Activated CD4-positive, CD25-positive, alpha-beta regulatory T cell treated with anti-CD3 and anti-CD28 coated beads, Interleukin-2, amount 50 U/mL, for 72 hours (primary cell): ENCODE results near the gene LRRC4C.
"Not testable (repeated sequence)": the region's sequence is repeated elsewhere in the genome, so short reads cannot be mapped to it uniquely, and the experiment has no call there.

Source experiments
- DNase-seq: peaks from one replicate; pipeline ENCODE4 v3.0.0; 2021

LRRC4C gene

GRCh38 chr11:41113160-41113559, 346.3 kb downstream of the LRRC4C start:
- no peak for DNase-seq

GRCh38 chr11:41110527-41110926, 348.9 kb downstream of the LRRC4C start:
- no peak for DNase-seq

GRCh38 chr11:41102471-41102870, 357.0 kb downstream of the LRRC4C start:
- no peak for DNase-seq

GRCh38 chr11:41099654-41100053, 359.8 kb downstream of the LRRC4C start:
- no peak for DNase-seq

GRCh38 chr11:41085123-41085522, 374.3 kb downstream of the LRRC4C start:
- no peak for DNase-seq

- no peak for DNase-seq
Measured at GRCh38 chr11:41081756-41082285, 377.6 kb downstream of the LRRC4C start.

GRCh38 chr11:41074318-41074717, 385.1 kb downstream of the LRRC4C start:
- DNase-seq: no peak

- DNase-seq: no peak
Measured at GRCh38 chr11:41065432-41065831, 394.0 kb downstream of the LRRC4C start.

GRCh38 chr11:41058138-41058537, 401.3 kb downstream of the LRRC4C start:
- DNase-seq: no peak

GRCh38 chr11:41056892-41057569, 402.4 kb downstream of the LRRC4C start:
- no peak for DNase-seq

GRCh38 chr11:41053894-41054293, 405.6 kb downstream of the LRRC4C start:
- DNase-seq: no peak

GRCh38 chr11:41051919-41052635, 407.4 kb downstream of the LRRC4C start:
- no peak for DNase-seq

- DNase-seq: no peak
Measured at GRCh38 chr11:41050791-41051190, 408.7 kb downstream of the LRRC4C start.

GRCh38 chr11:41047229-41047628, 412.2 kb downstream of the LRRC4C start:
- no peak for DNase-seq

GRCh38 chr11:41045266-41045665, 414.2 kb downstream of the LRRC4C start:
- no peak for DNase-seq

- DNase-seq: no peak
Measured at GRCh38 chr11:41044747-41045146, 414.7 kb downstream of the LRRC4C start.

GRCh38 chr11:41042688-41043087, 416.8 kb downstream of the LRRC4C start:
- DNase-seq: no peak

GRCh38 chr11:41040474-41040873, 419.0 kb downstream of the LRRC4C start:
- DNase-seq: no peak

- no peak for DNase-seq
Measured at GRCh38 chr11:41039592-41039991, 419.9 kb downstream of the LRRC4C start.

GRCh38 chr11:41031551-41032060, 427.8 kb downstream of the LRRC4C start:
- no peak for DNase-seq

GRCh38 chr11:41020259-41020658, 439.2 kb downstream of the LRRC4C start:
- no peak for DNase-seq

GRCh38 chr11:41019666-41020065, 439.8 kb downstream of the LRRC4C start:
- not testable (repeated sequence) for DNase-seq

GRCh38 chr11:41018224-41018623, 441.2 kb downstream of the LRRC4C start:
- DNase-seq: no peak
